Measurements from ENCODE around the gene TAS1R3. TPM values are rescaled to one million over a fixed set of nuclear protein-coding genes. Genes with fewer than 3 reads are reported as not detected.

The TAS1R3 gene
- total RNA-seq, 1 donor from 2014 or later: 0.50 TPM

DNA sequence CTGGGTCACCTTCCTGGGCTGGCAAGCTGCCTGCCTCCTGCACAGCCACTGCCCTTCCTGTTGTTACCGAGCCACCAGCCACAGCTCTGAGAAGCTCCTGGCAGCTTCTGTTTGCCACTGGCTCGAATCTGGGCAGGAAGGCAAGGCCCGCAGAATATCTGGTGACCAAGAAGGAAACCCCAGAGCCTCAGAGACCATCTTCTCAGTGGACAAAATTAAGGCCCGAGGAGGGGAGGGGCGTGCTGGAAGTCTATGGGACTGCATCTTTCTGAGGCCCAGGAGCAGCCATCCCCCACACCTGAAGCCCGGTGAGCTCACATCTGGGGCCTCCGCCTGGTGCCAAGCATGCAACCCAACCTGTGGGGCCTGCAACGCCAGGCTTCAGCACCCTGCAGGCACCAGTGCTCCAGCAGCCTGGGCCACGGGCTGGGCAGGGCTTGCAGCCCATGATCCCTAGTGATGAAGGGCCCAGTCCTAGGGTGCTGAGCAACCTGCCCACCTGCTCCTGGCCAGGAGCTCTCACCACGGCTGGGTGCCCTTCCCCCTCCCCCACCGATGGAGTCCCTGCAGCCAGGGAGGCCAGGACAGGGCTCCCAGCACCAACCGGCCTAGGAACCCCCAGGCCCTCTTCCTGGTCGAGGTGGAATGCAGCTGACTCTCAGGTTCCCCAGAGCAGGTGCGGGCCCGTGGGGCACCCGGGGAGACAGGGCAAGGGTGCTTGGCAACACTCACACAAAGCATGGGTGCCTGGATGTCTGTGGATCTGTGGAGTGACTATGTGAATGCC lies 5.6 kb upstream of the TAS1R3 start:
- DNase-seq (ENCODE audit: low read depth) (no peak), FAIRE-seq (no peak)
- Mint-ChIP-seq H3K9me3 (ENCODE audit: unreplicated experiment) (no peaks in the 10 kb centered on the region), H3K27me3 (ENCODE audit: low read depth, unreplicated experiment) (no peaks in the 10 kb centered on the region), H3K4me3 (ENCODE audit: unreplicated experiment) (peak overlapping the region; percentile 80), H3K36me3 (ENCODE audit: low read depth, unreplicated experiment) (no peaks in the 10 kb centered on the region), H3K4me1 (ENCODE audit: low read depth, unreplicated experiment) (peaks cover 18% of the 10 kb centered on the region), H3K27ac (ENCODE audit: unreplicated experiment) (no peak overlapping the region)
- Histone ChIP-seq H4K20me1 (ENCODE audit: insufficient read depth, low read length) (peaks cover 64% of the 10 kb centered on the region), H3K4me3 (ENCODE audit: insufficient read depth, low read depth, low read length) (peak overlapping the region; percentile 72), H3K36me3 (ENCODE audit: insufficient read depth, low read length) (no peaks in the 10 kb centered on the region), H3K9ac (ENCODE audit: low read length) (peak overlapping the region; percentile 87), H2AFZ (ENCODE audit: low read depth, low read length) (peak overlapping the region; percentile 62), H3K79me2 (ENCODE audit: insufficient read depth, low read length) (peaks cover 61% of the 10 kb centered on the region), H3K27ac (ENCODE audit: low read depth, low read length) (peak overlapping the region; percentile 31), H3K9me3 (ENCODE audit: insufficient read depth, low read depth, low read length) (no peaks in the 10 kb centered on the region), H3K4me1 (ENCODE audit: insufficient read depth, low read length) (peaks cover 26% of the 10 kb centered on the region), H3K27me3 (ENCODE audit: insufficient read depth, low read length) (no peaks in the 10 kb centered on the region), H3K4me2 (ENCODE audit: low read length) (peak overlapping the region; percentile 98)
- TF ChIP-seq, protein P1, sequence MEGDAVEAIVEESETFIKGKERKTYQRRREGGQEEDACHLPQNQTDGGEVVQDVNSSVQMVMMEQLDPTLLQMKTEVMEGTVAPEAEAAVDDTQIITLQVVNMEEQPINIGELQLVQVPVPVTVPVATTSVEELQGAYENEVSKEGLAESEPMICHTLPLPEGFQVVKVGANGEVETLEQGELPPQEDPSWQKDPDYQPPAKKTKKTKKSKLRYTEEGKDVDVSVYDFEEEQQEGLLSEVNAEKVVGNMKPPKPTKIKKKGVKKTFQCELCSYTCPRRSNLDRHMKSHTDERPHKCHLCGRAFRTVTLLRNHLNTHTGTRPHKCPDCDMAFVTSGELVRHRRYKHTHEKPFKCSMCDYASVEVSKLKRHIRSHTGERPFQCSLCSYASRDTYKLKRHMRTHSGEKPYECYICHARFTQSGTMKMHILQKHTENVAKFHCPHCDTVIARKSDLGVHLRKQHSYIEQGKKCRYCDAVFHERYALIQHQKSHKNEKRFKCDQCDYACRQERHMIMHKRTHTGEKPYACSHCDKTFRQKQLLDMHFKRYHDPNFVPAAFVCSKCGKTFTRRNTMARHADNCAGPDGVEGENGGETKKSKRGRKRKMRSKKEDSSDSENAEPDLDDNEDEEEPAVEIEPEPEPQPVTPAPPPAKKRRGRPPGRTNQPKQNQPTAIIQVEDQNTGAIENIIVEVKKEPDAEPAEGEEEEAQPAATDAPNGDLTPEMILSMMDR (IDR thresholded peaks at IDR 0.05; ENCODE audit: insufficient read depth, low read depth, low read length): no peak
- no peak for TF ChIP-seq EZH2 (IDR thresholded peaks at IDR 0.05; ENCODE audit: insufficient read depth, low read length)

DNA sequence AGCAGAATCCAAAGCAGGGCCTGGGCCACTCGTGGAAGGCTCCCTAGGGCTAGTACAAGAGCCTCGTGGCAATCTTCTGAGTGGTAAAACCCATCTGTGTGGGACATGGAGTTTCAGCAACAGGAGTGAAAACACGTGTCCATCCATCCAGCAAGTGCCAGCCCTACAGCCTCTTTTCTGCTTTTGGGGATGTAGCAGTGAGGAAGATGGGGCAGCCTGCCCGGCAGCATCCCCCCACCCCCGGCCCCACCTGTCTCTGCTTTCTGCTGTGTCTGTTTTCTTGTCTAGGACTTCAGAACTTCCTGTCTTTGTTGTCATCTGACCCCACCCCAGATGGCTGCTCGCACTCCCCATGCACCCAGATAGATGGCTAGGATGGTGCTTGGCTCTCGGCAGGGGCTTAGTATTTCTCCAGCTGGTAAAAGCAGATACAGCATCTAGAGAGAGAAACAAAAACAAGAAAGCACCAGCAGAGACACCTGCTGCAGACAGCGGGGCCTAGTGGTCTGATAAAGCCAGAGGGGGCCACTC lies 4.9 kb upstream of the TAS1R3 start:
- Mint-ChIP-seq H3K27ac (ENCODE audit: unreplicated experiment) (no peak overlapping the region), H3K27me3 (ENCODE audit: low read depth, unreplicated experiment) (no peaks in the 10 kb centered on the region), H3K9me3 (ENCODE audit: unreplicated experiment) (no peaks in the 10 kb centered on the region), H3K4me3 (ENCODE audit: unreplicated experiment) (peak overlapping the region; percentile 80), H3K36me3 (ENCODE audit: low read depth, unreplicated experiment) (no peaks in the 10 kb centered on the region), H3K4me1 (ENCODE audit: low read depth, unreplicated experiment) (peaks cover 17% of the 10 kb centered on the region)
- no peaks in the 10 kb centered on the region for H3K36me3 ChIP-seq (ENCODE audit: insufficient read depth, low read length)
- no peak overlapping the region for H3K4me3 ChIP-seq (ENCODE audit: insufficient read depth, low read depth, low read length)
- FAIRE-seq: no peak
- peaks cover 57% of the 10 kb centered on the region for H4K20me1 ChIP-seq (ENCODE audit: insufficient read depth, low read length)
- H3K9ac ChIP-seq (ENCODE audit: low read length): peak overlapping the region; percentile 87
- TF ChIP-seq, protein P1 (IDR thresholded peaks at IDR 0.05; ENCODE audit: insufficient read depth, low read depth, low read length): no peak
- TF ChIP-seq EZH2 (IDR thresholded peaks at IDR 0.05; ENCODE audit: insufficient read depth, low read length): no peak
- H3K27me3 ChIP-seq (ENCODE audit: insufficient read depth, low read length): no peaks in the 10 kb centered on the region
- no peak overlapping the region for H3K27ac ChIP-seq (ENCODE audit: low read depth, low read length)
- H3K4me1 ChIP-seq (ENCODE audit: insufficient read depth, low read length): peaks cover 19% of the 10 kb centered on the region
- peaks cover 54% of the 10 kb centered on the region for H3K79me2 ChIP-seq (ENCODE audit: insufficient read depth, low read length)
- H2AFZ ChIP-seq (ENCODE audit: low read depth, low read length): no peak overlapping the region
- H3K4me2 ChIP-seq (ENCODE audit: low read length): peak overlapping the region; percentile 98
- H3K9me3 ChIP-seq (ENCODE audit: insufficient read depth, low read depth, low read length): no peaks in the 10 kb centered on the region
- DNase-seq (ENCODE audit: low read depth): no peak

DNA sequence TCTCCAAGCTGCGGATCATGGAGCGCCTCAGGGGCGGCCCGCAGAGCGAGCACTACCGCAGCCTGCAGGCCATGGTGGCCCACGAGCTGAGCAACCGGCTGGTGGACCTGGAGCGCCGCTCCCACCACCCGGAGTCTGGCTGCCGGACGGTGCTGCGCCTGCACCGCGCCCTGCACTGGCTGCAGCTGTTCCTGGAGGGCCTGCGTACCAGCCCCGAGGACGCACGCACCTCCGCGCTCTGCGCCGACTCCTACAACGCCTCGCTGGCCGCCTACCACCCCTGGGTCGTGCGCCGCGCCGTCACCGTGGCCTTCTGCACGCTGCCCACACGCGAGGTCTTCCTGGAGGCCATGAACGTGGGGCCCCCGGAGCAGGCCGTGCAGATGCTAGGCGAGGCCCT lies 3.8 kb upstream of the TAS1R3 start:
- Mint-ChIP-seq H3K36me3 (ENCODE audit: low read depth, unreplicated experiment) (no peaks in the 10 kb centered on the region), H3K27me3 (ENCODE audit: low read depth, unreplicated experiment) (no peaks in the 10 kb centered on the region), H3K4me3 (ENCODE audit: unreplicated experiment) (no peak overlapping the region), H3K27ac (ENCODE audit: unreplicated experiment) (no peak overlapping the region), H3K4me1 (ENCODE audit: low read depth, unreplicated experiment) (peaks cover 9% of the 10 kb centered on the region), H3K9me3 (ENCODE audit: unreplicated experiment) (no peaks in the 10 kb centered on the region)
- Histone ChIP-seq H4K20me1 (ENCODE audit: insufficient read depth, low read length) (peaks cover 46% of the 10 kb centered on the region), H3K4me2 (ENCODE audit: low read length) (no peak overlapping the region), H3K9me3 (ENCODE audit: insufficient read depth, low read depth, low read length) (no peaks in the 10 kb centered on the region), H3K4me1 (ENCODE audit: insufficient read depth, low read length) (peaks cover 14% of the 10 kb centered on the region), H3K4me3 (ENCODE audit: insufficient read depth, low read depth, low read length) (no peak overlapping the region), H3K36me3 (ENCODE audit: insufficient read depth, low read length) (no peaks in the 10 kb centered on the region), H3K27me3 (ENCODE audit: insufficient read depth, low read length) (no peaks in the 10 kb centered on the region), H3K9ac (ENCODE audit: low read length) (no peak overlapping the region), H3K79me2 (ENCODE audit: insufficient read depth, low read length) (peaks cover 42% of the 10 kb centered on the region), H2AFZ (ENCODE audit: low read depth, low read length) (no peak overlapping the region), H3K27ac (ENCODE audit: low read depth, low read length) (no peak overlapping the region)
- no peak for TF ChIP-seq EZH2 (IDR thresholded peaks at IDR 0.05; ENCODE audit: insufficient read depth, low read length)
- TF ChIP-seq, protein P1 (IDR thresholded peaks at IDR 0.05; ENCODE audit: insufficient read depth, low read depth, low read length): no peak
- DNase-seq (ENCODE audit: low read depth): no peak
- FAIRE-seq: no peak

Data from astrocyte (in vitro differentiated cells and primary cell).